K562 (cell line): ENCODE results near the gene SMIM45.

Source experiments
- ATAC-seq: fragments of 200-7000 bp; cut with Tn5 transposase; 3 replicates; pipeline ENCODE4 v1.9.1; 2020; ENCODE audit warnings: moderate library complexity
- BruUV-seq: library from RNA; stranded (reverse); fragments of 400-500 nt; replicated peaks from 2 replicates; lab custom pipeline; 2021; lab: Mats Ljungman, UMichigan
- CTCF ChIA-PET: fragments of 300-600 bp; formaldehyde crosslinking; extraction: SDS; loops from one replicate; lab custom pipeline; 2021; ENCODE audit warnings: low intra/inter-chr PET ratio; lab: Yijun Ruan, JAX
- POLR2A ChIA-PET: fragments of 300-600, 350-650 bp; sonication (Branson Sonifier 250); formaldehyde crosslinking; extraction: SDS; loops from one replicate; lab custom pipeline; 2021; ENCODE audit warnings: antibody characterized with exemption, inconsistent platforms; lab: Yijun Ruan, JAX
- DNase-seq, 4 experiments: peaks; one replicate each; pipeline versions ENCODE4 v3.0.0 to v3.0.0-alpha.2; 2011 to 2018; ENCODE audit warnings: low spot score in 3 of 4, mixed read lengths in 3 of 4; ENCODE audit errors: extremely low read depth in 1 of 4
- FAIRE-seq: peaks from 2 replicates; lab custom pipeline; 2011; peaks lifted over from hg19 to GRCh38; lab: Jason Lieb, UNC
- H2AFZ ChIP-seq: 2 replicates; pipeline ENCODE4 v1.6.0; 2011; ENCODE audit warnings: low read depth, low read length, control low read depth, inconsistent platforms
- H3K27ac ChIP-seq: fragments of 200-600 bp; 3 replicates; pipeline ENCODE4 v1.8.0; 2011; ENCODE audit warnings: low read depth, mild to moderate bottlenecking, control low read depth, inconsistent platforms, low read length, moderate library complexity, mixed read lengths; ENCODE audit errors: extremely low read depth
- H3K27me3 ChIP-seq, 2 experiments: fragments of 300-600 bp in 1 of 2; 2 replicates in 1 of 2; 3 replicates in 1 of 2; pipeline versions ENCODE4 v1.6.0 to v1.8.0; 2011; ENCODE audit warnings: inconsistent platforms in 2 of 2, low read length in 2 of 2, mild to moderate bottlenecking in 1 of 2, mixed read lengths in 1 of 2, moderate library complexity in 1 of 2; ENCODE audit not compliant: control insufficient read depth in 2 of 2, insufficient read depth in 2 of 2
- H3K36me3 ChIP-seq: fragments of 300-600 bp; 3 replicates; pipeline ENCODE4 v1.8.0; 2011; ENCODE audit warnings: mild to moderate bottlenecking, low read length, inconsistent platforms; ENCODE audit not compliant: control insufficient read depth, insufficient read depth
- H3K4me1 ChIP-seq, 2 experiments: fragments of 200-600 bp in 1 of 2; replicated peaks in 1 of 2; 2 replicates in 1 of 2; 3 replicates in 1 of 2; pipeline versions ENCODE4 v1.5.1 to v1.8.0; 2011; ENCODE audit warnings: inconsistent platforms in 2 of 2, low read length in 2 of 2, mild to moderate bottlenecking in 1 of 2, mixed read lengths in 1 of 2, moderate library complexity in 1 of 2; ENCODE audit not compliant: control insufficient read depth in 2 of 2, insufficient read depth in 2 of 2
- H3K4me2 ChIP-seq: 2 replicates; pipeline ENCODE4 v1.6.1; 2011; ENCODE audit warnings: low read length, control low read depth, inconsistent platforms, mixed read lengths; ENCODE audit not compliant: insufficient read depth
- H3K4me3 ChIP-seq: fragments of 200-600 bp; sonication (generic), shearing (Covaris generic); 2 replicates; pipeline ENCODE4 v1.5.1; 2016; ENCODE audit warnings: control low read depth, inconsistent platforms
- H3K79me2 ChIP-seq: fragments of 200-600 bp; 3 replicates; pipeline ENCODE4 v1.8.0; 2011; ENCODE audit warnings: low read length, inconsistent platforms; ENCODE audit not compliant: control insufficient read depth, insufficient read depth
- H3K9ac ChIP-seq, 2 experiments: 2 replicates each; pipeline versions ENCODE4 v1.6.0 to v1.6.1; 2011; ENCODE audit warnings: low read depth in 2 of 2, low read length in 2 of 2, control low read depth in 1 of 2, inconsistent platforms in 1 of 2, mild to moderate bottlenecking in 1 of 2, mixed read lengths in 1 of 2; ENCODE audit not compliant: insufficient read depth in 1 of 2
- H3K9me1 ChIP-seq: one replicate; pipeline ENCODE4 v1.6.0; 2011; ENCODE audit warnings: inconsistent platforms, mild to moderate bottlenecking, low read length, moderate library complexity; ENCODE audit not compliant: control insufficient read depth, insufficient read depth
- H3K9me3 ChIP-seq: replicated peaks from 2 replicates; pipeline ENCODE4 v1.5.1; 2011; ENCODE audit warnings: low read depth, low read length, inconsistent platforms; ENCODE audit not compliant: control insufficient read depth, insufficient read depth
- H4K20me1 ChIP-seq: replicated peaks from 2 replicates; pipeline ENCODE4 v1.6.1; 2011; ENCODE audit warnings: low read length, inconsistent platforms, mixed read lengths; ENCODE audit not compliant: control insufficient read depth, insufficient read depth
- DEAF1 ChIP-seq: fragments of 450-650 bp; formaldehyde crosslinking; IDR thresholded peaks from 2 replicates; pipeline ENCODE4 v1.4.0; 2020; ENCODE audit warnings: mild to moderate bottlenecking, moderate library complexity
- GABPB1 ChIP-seq: sonication (generic); formaldehyde crosslinking; IDR thresholded peaks from 2 replicates; pipeline ENCODE4 v1.8.0; 2022; ENCODE audit warnings: mild to moderate bottlenecking, missing genetic modification reagents
- MXI1 ChIP-seq: IDR thresholded peaks from 2 replicates; pipeline ENCODE4 v1.6.1; 2011; ENCODE audit warnings: low read depth, mild to moderate bottlenecking, improper control_type of control experiment, low read length
- MYC ChIP-seq, 2 experiments: fragments of 250-450 bp in 1 of 2; sonication (Bioruptor Pico) in 1 of 2; IDR thresholded peaks; 2 replicates each; pipeline versions ENCODE4 v1.5.1 to v1.6.1; 2012 to 2021; ENCODE audit warnings: low read depth in 2 of 2, borderline replicate concordance in 1 of 2, improper control_type of control experiment in 1 of 2, low read length in 1 of 2, mild to moderate bottlenecking in 1 of 2, moderate library complexity in 1 of 2
- POLR2B ChIP-seq: fragments of 450-650 bp; IDR thresholded peaks from 2 replicates; pipeline ENCODE4 v1.6.1; 2018; ENCODE audit warnings: low read depth; ENCODE audit not compliant: partially characterized antibody
- POLR2G ChIP-seq: fragments of 200-400 bp; formaldehyde crosslinking; IDR thresholded peaks from 2 replicates; pipeline ENCODE4 v1.6.1; 2017; ENCODE audit warnings: low read depth, mild to moderate bottlenecking, antibody characterized with exemption, low read length, moderate library complexity
- POU5F1 ChIP-seq: fragments of 150-350 bp; IDR thresholded peaks from 2 replicates; pipeline ENCODE4 v1.6.1; 2014; ENCODE audit warnings: borderline replicate concordance, low read length, low read depth, mild to moderate bottlenecking; ENCODE audit not compliant: partially characterized antibody
- RNF219 ChIP-seq: fragments of 250-450 bp; sonication (Bioruptor Pico); IDR thresholded peaks from 2 replicates; pipeline ENCODE4 v1.5.0; 2022; ENCODE audit warnings: mild to moderate bottlenecking
- SREBF2 ChIP-seq: sonication (generic); formaldehyde crosslinking; IDR thresholded peaks from 2 replicates; pipeline ENCODE4 v1.4.0; 2020; ENCODE audit warnings: mild to moderate bottlenecking, missing genetic modification reagents
- USF2 ChIP-seq: sonication (generic); formaldehyde crosslinking; IDR thresholded peaks from 2 replicates; pipeline ENCODE4 v1.5.0; 2020; ENCODE audit warnings: missing genetic modification reagents
- ZNF431 ChIP-seq: sonication (generic); formaldehyde crosslinking; IDR thresholded peaks from 2 replicates; pipeline ENCODE4 v1.8.0; 2022; ENCODE audit warnings: mild to moderate bottlenecking, missing genetic modification reagents
- ZSCAN32 ChIP-seq: fragments of 450-650 bp; formaldehyde crosslinking; IDR thresholded peaks from 2 replicates; pipeline ENCODE4 v1.4.0; 2020; ENCODE audit warnings: mild to moderate bottlenecking, moderate library complexity
- WGBS: fragments of 100-300 bp; shearing (Covaris generic); methylation state at CpG from one replicate; pipeline ENCODE4 v1.1.6; 2016; ENCODE audit warnings: low coverage, mixed read lengths; ENCODE audit not compliant: insufficient coverage; ENCODE audit errors: missing lambda C conversion rate; 5-methylcytosine and 5-hydroxymethylcytosine counted together
- in situ Hi-C: fragments of 300-500 bp; cut with MboI; formaldehyde crosslinking; loops from 4 replicates; pipeline ENCODE4 v1.15.0; 2018; ENCODE audit warnings: inconsistent platforms, mixed read lengths
- intact Hi-C: fragments of 100-400 bp; cut with micrococcal nuclease; formaldehyde crosslinking; loops from 2 replicates; pipeline ENCODE4 v1.14.2; 2022

SMIM45 gene

GRCh38 chr22:41904450-41905410, 47.2 kb upstream of the SMIM45 start:
- intact Hi-C loops, result no loop called here
- WGBS, result 92% methylated on average over 11 of the region's 24 CpGs
- TF ChIP-seq USF2 (CRISPR knock-in tag) (no peak), ZSCAN32 (no peak), POU5F1 (no peak), RNF219 (CRISPR knock-in tag) (no peak), DEAF1 (CRISPR knock-in tag) (no peak), GABPB1 (CRISPR knock-in tag) (no peak), MYC (IDR thresholded peaks at IDR 0.05; ENCODE audit: low read depth, low read length) (no peak), MYC (CRISPR knock-in tag; IDR thresholded peaks at IDR 0.05; ENCODE audit: borderline replicate concordance, low read depth) (no peak), POLR2B (peak; percentile 37), ZNF431 (CRISPR knock-in tag) (no peak), MXI1 (no peak), POLR2G (peak; percentile 74), SREBF2 (CRISPR knock-in tag) (no peak)

More at GRCh38 chr22:41904450-41905410, 47.2 kb upstream of the SMIM45 start:
- ChIA-PET POLR2A (interaction anchor here (0.8 kb wide), 1 partner anchor 37 kb away, joined by 3 read pairs; no protein-coding TSS in a partner anchor), CTCF (no interaction called here)
- Histone ChIP-seq H3K9me3 (no peaks in the 10 kb centered on the region), H3K27me3 (no peaks in the 10 kb centered on the region), H4K20me1 (0 out of 2 replicates have a peak, but pooled peaks cover 7% of the 10 kb centered on the region), H2AFZ (no peak overlapping the region), H3K27ac (no peak overlapping the region), H3K36me3 (peaks cover 68% of the 10 kb centered on the region), H3K4me3 (no peak overlapping the region), H3K9ac (no peak overlapping the region), H3K4me1 (peaks cover 0 to 15% of the 10 kb centered on the region in 2 experiments; a peak in 3 of 5 replicates), H3K9me1 (peaks cover 2% of the 10 kb centered on the region), H3K4me2 (no peak overlapping the region), H3K79me2 (no peaks in the 10 kb centered on the region)
- DNase-seq (no peak), ATAC-seq (no peak), FAIRE-seq (no peak)
- in situ Hi-C loops, result no loop called here
- no TSS peak for BruUV-seq
